GM12874 (cell line): ENCODE results near the gene NTRK2.

Source experiments
- TF ChIP-seq, protein P1 (sequence below): IDR thresholded peaks from 2 replicates; pipeline ENCODE4 v1.5.1; 2011; ENCODE audit warnings: low read depth, mild to moderate bottlenecking, control low read depth, low read length, moderate library complexity; ENCODE audit not compliant: insufficient read depth

Gene NTRK2

DNA sequence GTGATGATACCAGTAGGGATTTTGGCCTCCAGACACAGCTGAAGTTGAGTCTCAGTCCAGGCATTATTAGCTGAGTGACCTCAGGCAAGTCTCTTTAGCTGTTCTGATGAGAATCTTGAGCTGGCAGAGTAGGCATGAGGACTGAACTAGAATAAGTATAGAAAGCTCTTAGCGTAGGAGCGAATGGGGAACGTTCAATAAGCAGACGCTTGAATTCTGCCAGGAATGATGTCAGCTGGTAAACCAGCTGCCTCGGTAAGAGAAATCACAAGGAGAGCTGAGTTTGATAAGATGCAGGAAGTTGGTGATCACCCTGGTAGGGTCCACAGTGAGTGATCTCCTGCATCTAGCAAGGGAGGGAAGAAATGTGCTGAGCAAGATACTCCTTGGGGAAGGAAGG lies 280.4 kb downstream of the NTRK2 start:
- TF ChIP-seq, protein P1, sequence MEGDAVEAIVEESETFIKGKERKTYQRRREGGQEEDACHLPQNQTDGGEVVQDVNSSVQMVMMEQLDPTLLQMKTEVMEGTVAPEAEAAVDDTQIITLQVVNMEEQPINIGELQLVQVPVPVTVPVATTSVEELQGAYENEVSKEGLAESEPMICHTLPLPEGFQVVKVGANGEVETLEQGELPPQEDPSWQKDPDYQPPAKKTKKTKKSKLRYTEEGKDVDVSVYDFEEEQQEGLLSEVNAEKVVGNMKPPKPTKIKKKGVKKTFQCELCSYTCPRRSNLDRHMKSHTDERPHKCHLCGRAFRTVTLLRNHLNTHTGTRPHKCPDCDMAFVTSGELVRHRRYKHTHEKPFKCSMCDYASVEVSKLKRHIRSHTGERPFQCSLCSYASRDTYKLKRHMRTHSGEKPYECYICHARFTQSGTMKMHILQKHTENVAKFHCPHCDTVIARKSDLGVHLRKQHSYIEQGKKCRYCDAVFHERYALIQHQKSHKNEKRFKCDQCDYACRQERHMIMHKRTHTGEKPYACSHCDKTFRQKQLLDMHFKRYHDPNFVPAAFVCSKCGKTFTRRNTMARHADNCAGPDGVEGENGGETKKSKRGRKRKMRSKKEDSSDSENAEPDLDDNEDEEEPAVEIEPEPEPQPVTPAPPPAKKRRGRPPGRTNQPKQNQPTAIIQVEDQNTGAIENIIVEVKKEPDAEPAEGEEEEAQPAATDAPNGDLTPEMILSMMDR, result no peak

DNA sequence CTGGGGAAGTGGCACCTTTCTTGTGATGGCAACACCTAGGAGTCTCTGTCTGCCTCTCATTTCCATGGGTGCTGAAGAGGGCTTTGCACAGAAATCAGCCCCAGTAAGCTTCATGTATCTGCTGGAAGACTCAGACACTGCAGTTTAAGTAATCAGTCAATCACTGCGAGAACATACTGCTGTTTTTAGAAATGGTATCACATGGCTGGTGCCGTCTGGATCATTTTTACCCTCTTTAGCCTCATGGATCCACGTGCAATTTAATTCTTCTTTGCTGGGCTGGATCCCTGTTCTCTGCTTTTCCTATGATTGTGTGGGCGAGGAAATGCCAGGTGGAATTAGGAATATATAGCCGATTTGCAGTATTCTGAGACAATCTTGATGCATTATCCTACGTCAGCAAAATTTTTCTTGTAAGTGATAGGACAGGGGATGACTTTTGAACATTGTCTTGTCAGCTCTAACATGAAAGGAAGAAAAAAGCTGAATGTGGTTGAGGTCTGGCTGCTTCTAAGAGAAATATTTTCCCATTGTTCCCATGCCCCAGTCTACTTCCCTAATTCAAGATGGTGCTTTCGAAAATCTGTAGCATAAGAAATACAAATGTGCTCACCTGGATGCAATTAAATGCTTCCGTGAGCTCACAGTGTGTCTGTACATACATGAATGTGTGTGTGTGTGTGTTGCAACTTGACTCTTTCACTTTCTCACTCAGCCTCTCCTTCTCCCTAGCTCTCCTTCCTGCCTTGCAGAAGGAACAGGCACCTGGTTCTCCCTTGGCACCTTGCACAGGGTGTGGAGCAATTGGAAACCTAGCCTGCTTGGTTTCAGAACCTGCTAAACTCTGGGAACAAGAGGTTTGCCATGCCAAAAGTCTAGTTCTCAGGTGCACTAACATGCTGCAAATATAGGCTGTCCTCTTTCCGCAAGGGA lies 281.6 kb downstream of the NTRK2 start:
- TF ChIP-seq, protein P1, result no peak

DNA sequence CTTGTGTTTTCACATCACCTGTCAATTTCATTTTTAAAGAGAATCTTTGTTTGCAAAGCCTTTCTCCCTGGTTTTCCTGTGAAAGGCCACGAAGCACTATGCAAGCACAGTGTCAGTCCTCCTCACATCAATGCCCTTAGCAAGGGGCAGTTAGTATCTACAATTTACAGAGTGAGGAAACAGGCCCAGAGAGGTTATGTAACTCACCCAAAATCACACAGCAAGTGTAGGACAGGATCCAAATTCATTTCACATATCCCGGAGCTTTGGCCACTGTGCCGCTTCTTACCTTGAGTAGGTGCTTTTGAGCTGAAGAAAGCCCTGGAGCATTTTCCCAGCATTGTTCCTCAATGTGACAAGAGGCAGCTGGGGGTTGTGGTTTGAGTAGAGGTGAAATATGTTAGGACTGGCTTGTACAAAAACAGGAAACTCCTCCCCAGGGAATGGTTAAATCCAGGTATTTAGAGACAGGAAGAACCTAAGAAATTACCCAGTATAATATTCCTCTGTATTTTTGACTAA lies 283.8 kb downstream of the NTRK2 start:
- TF ChIP-seq, protein P1, result no peak

DNA sequence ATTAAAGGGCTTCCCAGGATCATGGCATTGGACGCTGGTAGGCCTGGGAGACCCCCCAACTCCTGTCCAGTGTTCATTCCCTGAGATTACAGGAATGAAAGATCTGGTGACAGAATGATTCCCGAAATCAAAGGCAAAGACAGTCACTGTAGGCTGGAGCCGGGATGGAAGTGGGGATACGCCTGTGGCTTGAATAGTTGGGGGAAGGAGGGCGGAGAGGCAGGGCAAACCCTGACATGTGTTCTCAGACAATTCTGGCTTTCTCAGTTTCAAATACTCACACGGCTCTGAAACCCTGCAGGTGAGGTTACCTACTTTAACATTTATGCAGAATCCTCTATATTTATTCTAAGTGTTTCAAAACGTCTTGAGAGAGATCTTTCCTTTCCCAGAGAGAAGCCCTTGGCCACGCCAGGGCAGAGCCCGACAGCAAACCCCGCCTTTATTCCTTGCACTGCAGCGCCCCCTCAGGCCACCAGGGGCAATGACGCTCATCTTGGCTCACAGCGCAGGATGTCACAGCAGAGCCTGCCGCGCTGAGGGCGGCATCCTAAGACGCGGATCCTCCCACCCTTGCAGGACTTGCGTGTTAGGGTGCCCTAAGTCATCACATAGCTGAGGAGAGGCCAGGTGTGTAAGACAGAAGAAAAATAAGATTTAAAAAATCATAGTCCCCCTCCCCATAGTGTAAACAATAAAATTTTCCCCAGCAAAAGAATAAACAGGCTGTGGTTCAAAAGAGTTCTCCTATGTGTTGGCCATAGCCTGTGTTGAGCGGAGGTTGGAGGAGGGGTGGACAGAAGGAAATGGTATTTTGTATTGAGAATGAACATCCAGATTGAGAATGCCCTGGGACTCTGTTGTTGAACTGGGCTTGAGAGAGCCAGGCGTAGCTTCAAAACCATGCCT lies 284.5 kb downstream of the NTRK2 start:
- TF ChIP-seq, protein P1, result peak; percentile 94

DNA sequence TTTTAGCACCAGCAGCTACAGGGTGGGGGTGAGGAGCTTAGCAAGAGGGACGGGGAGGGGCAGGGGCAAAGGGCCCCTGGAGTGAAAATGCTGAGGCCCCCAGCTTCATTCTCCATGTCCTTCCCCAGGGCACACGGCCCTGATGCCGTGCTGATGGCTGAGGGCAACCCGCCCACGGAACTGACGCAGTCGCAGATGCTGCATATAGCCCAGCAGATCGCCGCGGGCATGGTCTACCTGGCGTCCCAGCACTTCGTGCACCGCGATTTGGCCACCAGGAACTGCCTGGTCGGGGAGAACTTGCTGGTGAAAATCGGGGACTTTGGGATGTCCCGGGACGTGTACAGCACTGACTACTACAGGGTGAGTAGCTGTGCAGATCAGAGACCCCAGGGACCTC lies 285.6 kb downstream of the NTRK2 start:
- TF ChIP-seq, protein P1, result no peak

DNA sequence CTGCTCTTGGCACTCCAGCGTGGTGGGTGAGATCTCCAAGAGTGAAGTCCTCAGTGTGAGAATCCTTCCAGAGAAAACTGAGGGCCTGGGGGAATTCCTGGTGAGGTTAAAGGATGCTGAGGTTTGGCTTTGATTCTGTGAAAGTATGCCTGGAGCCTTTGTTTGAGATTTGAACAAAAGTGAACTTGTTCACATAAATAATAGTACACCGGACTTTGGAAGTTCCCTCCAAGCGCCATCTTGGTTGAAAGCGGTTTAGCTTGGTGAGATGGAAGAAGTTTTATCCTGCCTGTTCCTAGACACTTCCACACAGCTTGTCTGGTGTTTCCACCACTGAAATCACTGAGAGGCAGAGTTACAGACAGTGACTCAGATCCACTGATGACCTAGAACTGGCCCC lies 286.4 kb downstream of the NTRK2 start:
- TF ChIP-seq, protein P1, result no peak

DNA sequence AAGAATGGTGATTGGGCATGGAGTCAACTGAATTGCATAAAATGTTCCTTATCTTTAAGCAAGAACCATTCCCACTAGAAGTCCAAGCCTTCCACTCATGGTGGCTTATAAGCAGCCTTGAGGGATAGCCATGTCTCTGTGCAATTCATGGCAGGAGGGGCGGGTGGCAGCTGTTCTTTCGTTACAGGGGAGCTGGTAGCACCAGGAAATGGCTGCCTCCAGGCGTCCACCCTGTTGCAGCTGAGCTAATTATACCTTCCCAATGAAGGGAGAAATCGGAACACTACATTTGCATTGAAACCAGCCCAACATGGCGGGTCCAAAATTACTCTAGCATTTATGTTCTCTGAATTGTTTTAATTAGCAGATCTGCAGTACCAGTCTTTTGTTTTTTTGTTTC lies 289.8 kb downstream of the NTRK2 start:
- TF ChIP-seq, protein P1, result no peak
